ENCODE data around the gene F5. TPM values are rescaled to one million over a fixed set of nuclear protein-coding genes. Genes with fewer than 3 reads are reported as not detected.
A peak's percentile ranks its signal among the peaks of the same experiment; 100 is the strongest.

Gene F5
- total and polyA plus RNA-seq, 10 of the 15 experiments (the other 5 are each of a cell fraction or from before 2014, with no cell fraction given): under 0.01 to 3.8 (median 0.40) TPM

- TF ChIP-seq, protein P1, sequence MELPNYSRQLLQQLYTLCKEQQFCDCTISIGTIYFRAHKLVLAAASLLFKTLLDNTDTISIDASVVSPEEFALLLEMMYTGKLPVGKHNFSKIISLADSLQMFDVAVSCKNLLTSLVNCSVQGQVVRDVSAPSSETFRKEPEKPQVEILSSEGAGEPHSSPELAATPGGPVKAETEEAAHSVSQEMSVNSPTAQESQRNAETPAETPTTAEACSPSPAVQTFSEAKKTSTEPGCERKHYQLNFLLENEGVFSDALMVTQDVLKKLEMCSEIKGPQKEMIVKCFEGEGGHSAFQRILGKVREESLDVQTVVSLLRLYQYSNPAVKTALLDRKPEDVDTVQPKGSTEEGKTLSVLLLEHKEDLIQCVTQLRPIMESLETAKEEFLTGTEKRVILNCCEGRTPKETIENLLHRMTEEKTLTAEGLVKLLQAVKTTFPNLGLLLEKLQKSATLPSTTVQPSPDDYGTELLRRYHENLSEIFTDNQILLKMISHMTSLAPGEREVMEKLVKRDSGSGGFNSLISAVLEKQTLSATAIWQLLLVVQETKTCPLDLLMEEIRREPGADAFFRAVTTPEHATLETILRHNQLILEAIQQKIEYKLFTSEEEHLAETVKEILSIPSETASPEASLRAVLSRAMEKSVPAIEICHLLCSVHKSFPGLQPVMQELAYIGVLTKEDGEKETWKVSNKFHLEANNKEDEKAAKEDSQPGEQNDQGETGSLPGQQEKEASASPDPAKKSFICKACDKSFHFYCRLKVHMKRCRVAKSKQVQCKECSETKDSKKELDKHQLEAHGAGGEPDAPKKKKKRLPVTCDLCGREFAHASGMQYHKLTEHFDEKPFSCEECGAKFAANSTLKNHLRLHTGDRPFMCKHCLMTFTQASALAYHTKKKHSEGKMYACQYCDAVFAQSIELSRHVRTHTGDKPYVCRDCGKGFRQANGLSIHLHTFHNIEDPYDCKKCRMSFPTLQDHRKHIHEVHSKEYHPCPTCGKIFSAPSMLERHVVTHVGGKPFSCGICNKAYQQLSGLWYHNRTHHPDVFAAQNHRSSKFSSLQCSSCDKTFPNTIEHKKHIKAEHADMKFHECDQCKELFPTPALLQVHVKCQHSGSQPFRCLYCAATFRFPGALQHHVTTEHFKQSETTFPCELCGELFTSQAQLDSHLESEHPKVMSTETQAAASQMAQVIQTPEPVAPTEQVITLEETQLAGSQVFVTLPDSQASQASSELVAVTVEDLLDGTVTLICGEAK (IDR thresholded peaks at IDR 0.05; ENCODE audit: borderline replicate concordance): no peak
- TF ChIP-seq JUNB (IDR thresholded peaks at IDR 0.05) (peak; percentile 49; the same call in 1 of the 2 replicates), MTA2 (IDR thresholded peaks at IDR 0.05; ENCODE audit: low read depth) (peak; percentile 94), FOXK2 (IDR thresholded peaks at IDR 0.05) (no peak), SRF (IDR thresholded peaks at IDR 0.05; ENCODE audit: low read depth in 2 of 2, low read length in 2 of 2) (peak in 1 of 2 experiments; percentile 87; a peak in 2 of 4 replicates), ETV6 (conservative IDR thresholded peaks at IDR 0.05 in 1 of 2, IDR thresholded peaks at IDR 0.05 in 1 of 2; ENCODE audit: borderline replicate concordance in 1 of 2, low read depth in 1 of 2) (no peak), NFIC (IDR thresholded peaks at IDR 0.05; ENCODE audit: low read depth, low read length) (peak; percentile 43), WRNIP1 (IDR thresholded peaks at IDR 0.05; ENCODE audit: borderline replicate concordance, low read depth, low read length) (no peak), CEBPB (IDR thresholded peaks at IDR 0.05; ENCODE audit: borderline replicate concordance in 1 of 2, low read depth in 2 of 2, low read length in 2 of 2) (0 out of 4 replicates have a peak, but pooled peaks of 1 of the 2 experiments have one; percentile 24), IKZF2 (IDR thresholded peaks at IDR 0.05) (peak; percentile 69 to 85), BHLHE40 (IDR thresholded peaks at IDR 0.05; ENCODE audit: borderline replicate concordance in 1 of 2, low read depth in 2 of 2, low read length in 1 of 2) (0 out of 4 replicates have a peak, but pooled peaks have one; percentile 23 to 26), EP300 (IDR thresholded peaks at IDR 0.05; ENCODE audit: borderline replicate concordance in 1 of 2, control insufficient read depth in 1 of 2, low read depth in 2 of 2, low read length in 2 of 2) (peak; percentile 61 to 75; a peak in 2 of 4 replicates), GATAD2B (conservative IDR thresholded peaks at IDR 0.05; ENCODE audit: low read depth) (0 out of 2 replicates have a peak, but pooled peaks have one; percentile 57), ZNF24 (IDR thresholded peaks at IDR 0.05) (0 out of 2 replicates have a peak, but pooled peaks have one; percentile 15), NR2F1 (conservative IDR thresholded peaks at IDR 0.05) (peak; percentile 25; the same call in 1 of the 2 replicates), JUND (IDR thresholded peaks at IDR 0.05; ENCODE audit: low read depth, low read length) (0 out of 2 replicates have a peak, but pooled peaks have one; percentile 34), BCL3 (IDR thresholded peaks at IDR 0.05; ENCODE audit: borderline replicate concordance, insufficient read depth, low read depth, low read length, poor library complexity, severe bottlenecking) (peak; percentile 47), STAT3 (IDR thresholded peaks at IDR 0.05; ENCODE audit: low read depth, low read length) (peak; percentile 50; the same call in 1 of the 2 replicates), PAX5 (IDR thresholded peaks at IDR 0.05; ENCODE audit: borderline replicate concordance, low read depth, low read length) (peak; percentile 81), ZNF217 (IDR thresholded peaks at IDR 0.05) (peak; percentile 81; the same call in 1 of the 2 replicates), DPF2 (IDR thresholded peaks at IDR 0.05) (peak; percentile 84)
- TF ChIP-seq, protein P2, sequence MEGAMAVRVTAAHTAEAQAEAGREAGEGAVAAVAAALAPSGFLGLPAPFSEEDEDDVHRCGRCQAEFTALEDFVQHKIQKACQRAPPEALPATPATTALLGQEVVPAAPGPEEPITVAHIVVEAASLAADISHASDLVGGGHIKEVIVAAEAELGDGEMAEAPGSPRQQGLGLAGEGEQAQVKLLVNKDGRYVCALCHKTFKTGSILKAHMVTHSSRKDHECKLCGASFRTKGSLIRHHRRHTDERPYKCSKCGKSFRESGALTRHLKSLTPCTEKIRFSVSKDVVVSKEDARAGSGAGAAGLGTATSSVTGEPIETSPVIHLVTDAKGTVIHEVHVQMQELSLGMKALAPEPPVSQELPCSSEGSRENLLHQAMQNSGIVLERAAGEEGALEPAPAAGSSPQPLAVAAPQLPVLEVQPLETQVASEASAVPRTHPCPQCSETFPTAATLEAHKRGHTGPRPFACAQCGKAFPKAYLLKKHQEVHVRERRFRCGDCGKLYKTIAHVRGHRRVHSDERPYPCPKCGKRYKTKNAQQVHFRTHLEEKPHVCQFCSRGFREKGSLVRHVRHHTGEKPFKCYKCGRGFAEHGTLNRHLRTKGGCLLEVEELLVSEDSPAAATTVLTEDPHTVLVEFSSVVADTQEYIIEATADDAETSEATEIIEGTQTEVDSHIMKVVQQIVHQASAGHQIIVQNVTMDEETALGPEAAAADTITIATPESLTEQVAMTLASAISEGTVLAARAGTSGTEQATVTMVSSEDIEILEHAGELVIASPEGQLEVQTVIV (IDR thresholded peaks at IDR 0.05; ENCODE audit: borderline replicate concordance, partially characterized antibody): no peak
Observed at GRCh38 chr1:169594391-169594790, 8.1 kb upstream of the F5 start (continued).

Measured in GM12878 (cell line).